Measurements from ENCODE around the gene MORN1. TPM values are rescaled to one million over a fixed set of nuclear protein-coding genes. Genes with fewer than 3 reads are reported as not detected.

The MORN1 gene
- total and polyA plus RNA-seq, 2 experiments from 2014 or later = 4.5 to 9.4 TPM

DNA sequence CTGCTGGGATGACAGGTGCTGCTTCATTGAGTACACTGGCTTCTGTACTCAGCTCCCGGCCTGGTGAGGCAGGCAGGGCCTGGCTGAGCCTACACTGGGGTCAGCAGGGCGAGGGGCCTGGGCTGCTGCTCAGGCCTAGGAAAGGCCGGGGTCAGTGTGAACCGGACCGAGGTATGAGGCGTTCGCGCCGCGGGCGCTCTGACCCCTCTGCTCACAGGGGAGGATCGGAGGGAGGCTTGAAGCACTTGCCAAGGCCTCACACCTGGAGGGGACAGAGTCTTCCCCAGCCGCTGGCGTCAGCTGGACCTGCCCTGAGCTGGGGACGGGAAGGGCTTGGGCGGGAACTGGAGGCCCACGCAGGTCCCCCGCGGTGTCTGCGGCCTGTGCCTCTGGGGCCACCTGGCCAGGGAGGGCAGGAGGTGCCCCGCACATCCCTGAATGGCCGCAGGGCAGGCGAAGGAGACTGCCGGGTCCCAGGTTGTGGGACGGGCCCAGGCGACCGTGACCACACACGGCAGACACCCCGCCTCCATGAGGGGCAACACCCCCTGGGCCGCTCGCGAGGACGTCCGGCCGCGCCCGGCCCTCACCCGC is 20.5 kb upstream of the MORN1 start:
- Histone ChIP-seq H2AFZ (no peak overlapping the region), H4K20me1 (ENCODE audit: insufficient read depth, poor library complexity, severe bottlenecking) (no peaks in the 10 kb centered on the region), H3K79me2 (peaks cover 15% of the 10 kb centered on the region), H3K27me3 (no peaks in the 10 kb centered on the region), H3K36me3 (replicated peaks; ENCODE audit: insufficient read depth, low read depth) (no peaks in the 10 kb centered on the region), H3K4me1 (ENCODE audit: insufficient read depth) (peaks cover 22% of the 10 kb centered on the region), H3K4me2 (peak overlapping the region; percentile 92), H3K9me2 (replicated peaks; ENCODE audit: insufficient read depth) (no peaks in the 10 kb centered on the region), H3K4me3 (peak overlapping the region; percentile 90), H3K27ac (peak overlapping the region; percentile 88), H3K9me3 (ENCODE audit: low read depth) (no peaks in the 10 kb centered on the region)
- 19% methylated on average over 28 of the region's 38 CpGs for WGBS (ENCODE audit: low lambda C conversion rate, missing lambda C conversion rate)
- no peak for DNase-seq (ENCODE audit: low spot score)
- TF ChIP-seq, protein P1, sequence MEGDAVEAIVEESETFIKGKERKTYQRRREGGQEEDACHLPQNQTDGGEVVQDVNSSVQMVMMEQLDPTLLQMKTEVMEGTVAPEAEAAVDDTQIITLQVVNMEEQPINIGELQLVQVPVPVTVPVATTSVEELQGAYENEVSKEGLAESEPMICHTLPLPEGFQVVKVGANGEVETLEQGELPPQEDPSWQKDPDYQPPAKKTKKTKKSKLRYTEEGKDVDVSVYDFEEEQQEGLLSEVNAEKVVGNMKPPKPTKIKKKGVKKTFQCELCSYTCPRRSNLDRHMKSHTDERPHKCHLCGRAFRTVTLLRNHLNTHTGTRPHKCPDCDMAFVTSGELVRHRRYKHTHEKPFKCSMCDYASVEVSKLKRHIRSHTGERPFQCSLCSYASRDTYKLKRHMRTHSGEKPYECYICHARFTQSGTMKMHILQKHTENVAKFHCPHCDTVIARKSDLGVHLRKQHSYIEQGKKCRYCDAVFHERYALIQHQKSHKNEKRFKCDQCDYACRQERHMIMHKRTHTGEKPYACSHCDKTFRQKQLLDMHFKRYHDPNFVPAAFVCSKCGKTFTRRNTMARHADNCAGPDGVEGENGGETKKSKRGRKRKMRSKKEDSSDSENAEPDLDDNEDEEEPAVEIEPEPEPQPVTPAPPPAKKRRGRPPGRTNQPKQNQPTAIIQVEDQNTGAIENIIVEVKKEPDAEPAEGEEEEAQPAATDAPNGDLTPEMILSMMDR (IDR thresholded peaks at IDR 0.05; ENCODE audit: poor library complexity) = no peak
- TF ChIP-seq EZH2phosphoT487 (IDR thresholded peaks at IDR 0.05; ENCODE audit: low read depth, severe bottlenecking, unreplicated experiment) (no peak), EZH2 (IDR thresholded peaks at IDR 0.05; ENCODE audit: borderline replicate concordance) (no peak)

DNA sequence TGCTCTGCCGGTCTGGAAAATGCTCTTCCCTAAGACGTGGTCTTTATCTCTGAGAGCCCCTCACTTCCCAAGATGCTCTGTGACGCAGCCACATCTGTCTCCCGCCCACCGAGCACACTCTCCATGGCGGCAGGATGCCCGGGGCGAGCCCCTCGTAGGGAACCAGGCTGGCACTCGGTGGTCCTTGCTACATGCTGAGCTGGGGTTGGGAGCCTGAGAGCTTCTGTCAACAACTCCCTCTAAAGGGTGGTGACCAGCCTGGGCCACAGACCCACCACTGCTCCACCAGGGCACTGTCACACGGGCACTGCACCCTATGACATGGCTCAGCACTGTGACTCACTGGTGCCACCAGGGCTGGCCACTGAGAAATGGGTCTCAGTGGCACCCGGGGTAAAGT is 18.4 kb upstream of the MORN1 start:
- Histone ChIP-seq H3K27me3 (no peaks in the 10 kb centered on the region), H3K4me2 (no peak overlapping the region), H3K4me3 (no peak overlapping the region), H3K9me3 (ENCODE audit: low read depth) (no peaks in the 10 kb centered on the region), H3K79me2 (peaks cover 15% of the 10 kb centered on the region), H3K4me1 (ENCODE audit: insufficient read depth) (peaks cover 17% of the 10 kb centered on the region), H3K27ac (no peak overlapping the region), H4K20me1 (ENCODE audit: insufficient read depth, poor library complexity, severe bottlenecking) (no peaks in the 10 kb centered on the region), H3K9me2 (replicated peaks; ENCODE audit: insufficient read depth) (no peaks in the 10 kb centered on the region), H3K36me3 (replicated peaks; ENCODE audit: insufficient read depth, low read depth) (no peaks in the 10 kb centered on the region), H2AFZ (no peak overlapping the region)
- no peak for TF ChIP-seq EZH2 (IDR thresholded peaks at IDR 0.05; ENCODE audit: borderline replicate concordance)
- TF ChIP-seq, protein P1 (IDR thresholded peaks at IDR 0.05; ENCODE audit: poor library complexity) = no peak
- no peak for TF ChIP-seq EZH2phosphoT487 (IDR thresholded peaks at IDR 0.05; ENCODE audit: low read depth, severe bottlenecking, unreplicated experiment)
- DNase-seq (ENCODE audit: low spot score) = no peak
- 95% methylated on average over 12 of the region's 12 CpGs for WGBS (ENCODE audit: low lambda C conversion rate, missing lambda C conversion rate)

GRCh38 chr1:2408859-2409276 is 17.5 kb upstream of the MORN1 start:
- WGBS (ENCODE audit: low lambda C conversion rate, missing lambda C conversion rate) = 95% methylated on average over 12 of the region's 13 CpGs
- peaks cover 15% of the 10 kb centered on the region for H3K79me2 ChIP-seq

More at GRCh38 chr1:2408859-2409276, 17.5 kb upstream of the MORN1 start:
- no peaks in the 10 kb centered on the region for H3K27me3 ChIP-seq
- no peaks in the 10 kb centered on the region for H4K20me1 ChIP-seq (ENCODE audit: insufficient read depth, poor library complexity, severe bottlenecking)
- H3K27ac ChIP-seq = no peak overlapping the region
- H3K4me1 ChIP-seq (ENCODE audit: insufficient read depth) = peaks cover 8% of the 10 kb centered on the region
- no peak overlapping the region for H3K4me3 ChIP-seq
- no peak overlapping the region for H3K4me2 ChIP-seq
- TF ChIP-seq, protein P1 (IDR thresholded peaks at IDR 0.05; ENCODE audit: poor library complexity) = no peak
- TF ChIP-seq EZH2phosphoT487 (IDR thresholded peaks at IDR 0.05; ENCODE audit: low read depth, severe bottlenecking, unreplicated experiment) (no peak), EZH2 (IDR thresholded peaks at IDR 0.05; ENCODE audit: borderline replicate concordance) (no peak)
- no peaks in the 10 kb centered on the region for H3K9me2 ChIP-seq (replicated peaks; ENCODE audit: insufficient read depth)
- no peak for DNase-seq (ENCODE audit: low spot score)
- H2AFZ ChIP-seq = no peak overlapping the region
- H3K9me3 ChIP-seq (ENCODE audit: low read depth) = no peaks in the 10 kb centered on the region
- H3K36me3 ChIP-seq (replicated peaks; ENCODE audit: insufficient read depth, low read depth) = no peaks in the 10 kb centered on the region

All from hepatocyte (in vitro differentiated cells).